HS-27A (cell line): ENCODE measurements around the gene FAM131C.
"Not testable (repeated sequence)": the region's sequence is repeated elsewhere in the genome, so short reads cannot be mapped to it uniquely, and the experiment has no call there.

Experiments used
- DNase-seq: peaks from one replicate; pipeline ENCODE4 v3.0.0-alpha.2; 2012; ENCODE audit warnings: low read depth, missing footprints

FAM131C gene

DNA sequence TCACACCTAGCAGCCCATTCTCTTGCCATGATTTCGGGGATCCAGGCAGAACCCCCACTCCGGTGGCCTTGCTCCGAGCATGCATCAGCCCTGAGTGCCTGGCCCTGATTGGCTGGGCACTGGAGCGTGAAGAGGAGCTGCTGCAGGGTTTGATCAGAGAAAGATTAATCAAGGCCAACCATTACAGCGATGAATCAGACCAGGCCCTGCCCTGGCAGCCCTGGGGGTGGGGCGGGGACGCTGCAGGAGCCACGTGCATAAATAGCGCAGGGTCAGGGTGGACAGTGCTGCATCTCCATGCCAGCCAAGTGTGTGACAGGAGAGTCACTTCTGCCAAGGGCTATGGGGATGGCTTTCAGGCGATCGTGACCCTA is 3.4 kb upstream of the FAM131C start:
- no peak for DNase-seq

- DNase-seq: peak; percentile 83
Measured at GRCh38 chr1:16076031-16076864, 2.8 kb upstream of the FAM131C start.

- DNase-seq: no peak
Measured at GRCh38 chr1:16075337-16076030, 2.0 kb upstream of the FAM131C start.

- DNase-seq: no peak
Measured at GRCh38 chr1:16074217-16074616, 766 bp upstream of the FAM131C start.

DNA sequence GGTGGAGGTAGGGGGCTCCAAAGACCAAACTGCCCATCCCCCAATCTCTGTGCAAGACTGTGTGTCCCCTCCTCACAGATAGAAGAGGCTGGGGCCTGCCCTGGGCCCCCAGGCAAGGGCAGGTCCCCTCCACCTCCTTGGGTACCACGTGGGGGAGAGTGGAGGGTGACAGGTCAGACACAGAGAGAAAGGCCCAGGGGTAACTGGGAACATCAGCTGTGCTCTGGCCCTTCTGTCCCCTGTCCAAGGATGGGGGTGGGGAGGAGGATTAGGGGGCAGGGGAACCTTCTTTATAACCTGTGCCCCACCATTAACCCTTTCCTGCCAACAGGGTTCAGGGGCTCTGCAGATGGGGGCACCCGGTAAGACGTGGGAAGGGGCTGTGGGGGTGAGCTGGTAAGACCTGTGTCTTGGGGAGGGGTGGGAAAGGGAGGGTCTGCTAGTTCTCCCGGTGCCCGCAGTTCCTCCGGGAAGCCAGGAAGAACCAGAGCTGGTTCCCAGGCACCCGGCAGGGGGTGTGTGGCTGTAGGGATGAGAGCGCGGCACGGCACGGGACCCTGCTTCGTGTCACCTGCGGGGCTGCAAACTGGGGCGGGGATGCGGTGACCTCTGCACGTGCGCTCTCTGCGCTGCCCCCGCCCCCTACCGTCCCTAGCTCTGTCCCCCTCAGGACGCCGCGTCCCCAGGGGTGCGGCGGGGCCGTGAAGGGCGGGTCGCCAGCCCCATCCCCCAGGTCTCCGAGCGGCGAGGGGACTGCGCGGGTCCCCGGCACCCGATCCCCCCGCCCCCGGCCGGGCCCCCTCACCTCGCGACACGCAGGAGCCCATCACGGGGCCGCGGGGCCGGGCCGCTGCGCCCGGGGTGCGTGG is 601 bp downstream of the FAM131C start:
- DNase-seq: no peak

GRCh38 chr1:16072095-16072494 is 1.4 kb downstream of the FAM131C start:
- no peak for DNase-seq

GRCh38 chr1:16071614-16072013 is 1.8 kb downstream of the FAM131C start:
- DNase-seq: no peak

- no peak for DNase-seq
Measured at GRCh38 chr1:16070640-16071355, 2.7 kb downstream of the FAM131C start.

DNA sequence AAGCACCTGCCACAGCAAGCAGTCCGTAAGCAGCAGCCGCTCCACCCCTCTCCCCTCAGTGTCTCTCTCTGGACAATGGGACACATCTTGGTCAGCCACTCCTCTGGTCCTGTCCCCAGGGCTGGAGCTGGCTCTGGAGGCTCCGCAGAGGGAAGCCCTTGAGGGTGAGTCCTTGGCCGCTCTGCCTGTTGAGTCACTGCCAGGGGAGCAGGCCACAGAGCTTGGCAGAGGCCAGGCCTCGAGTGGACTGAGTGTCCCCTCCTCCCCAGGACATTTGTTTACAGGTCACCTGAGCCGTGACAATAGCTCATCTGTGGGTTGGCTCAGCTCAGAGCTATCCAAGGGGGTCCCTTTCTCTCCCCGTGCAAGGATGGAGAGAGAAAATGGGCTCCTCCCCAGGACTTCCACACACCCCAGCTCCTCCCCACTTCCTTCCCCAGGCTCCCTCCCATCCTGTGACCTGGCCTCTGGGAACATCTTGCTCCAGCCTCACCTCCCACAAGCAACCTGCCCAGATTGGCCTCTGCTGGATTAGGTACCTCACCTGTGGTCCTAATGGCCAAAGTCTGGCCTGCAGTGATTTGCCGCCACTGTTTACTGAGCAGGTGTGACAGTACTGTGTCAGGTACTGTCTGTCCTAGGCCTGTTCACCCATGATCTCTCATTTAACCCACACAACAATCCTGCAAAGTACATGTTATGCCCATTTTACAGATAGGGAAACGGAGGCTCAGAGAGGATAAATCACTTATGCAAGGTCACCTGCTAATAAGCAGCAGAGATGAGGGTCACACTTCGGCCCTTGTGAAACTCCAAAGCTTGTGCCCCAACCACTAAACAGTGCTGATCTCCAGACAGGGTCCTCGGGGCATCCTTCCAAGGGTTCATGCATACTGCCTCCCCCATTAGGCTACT is 4.8 kb downstream of the FAM131C start:
- no peak for DNase-seq

- DNase-seq: no peak
Measured at GRCh38 chr1:16067933-16068332, 5.5 kb downstream of the FAM131C start.

GRCh38 chr1:16067127-16067768 is 6.2 kb downstream of the FAM131C start:
- no peak for DNase-seq

GRCh38 chr1:16066245-16066644 is 7.2 kb downstream of the FAM131C start:
- DNase-seq: no peak

- no peak for DNase-seq
Measured at GRCh38 chr1:16065269-16065576, 8.2 kb downstream of the FAM131C start.

- DNase-seq: no peak
Measured at GRCh38 chr1:16064536-16065268, 8.7 kb downstream of the FAM131C start.

GRCh38 chr1:16063921-16064320 is 9.5 kb downstream of the FAM131C start:
- no peak for DNase-seq

DNA sequence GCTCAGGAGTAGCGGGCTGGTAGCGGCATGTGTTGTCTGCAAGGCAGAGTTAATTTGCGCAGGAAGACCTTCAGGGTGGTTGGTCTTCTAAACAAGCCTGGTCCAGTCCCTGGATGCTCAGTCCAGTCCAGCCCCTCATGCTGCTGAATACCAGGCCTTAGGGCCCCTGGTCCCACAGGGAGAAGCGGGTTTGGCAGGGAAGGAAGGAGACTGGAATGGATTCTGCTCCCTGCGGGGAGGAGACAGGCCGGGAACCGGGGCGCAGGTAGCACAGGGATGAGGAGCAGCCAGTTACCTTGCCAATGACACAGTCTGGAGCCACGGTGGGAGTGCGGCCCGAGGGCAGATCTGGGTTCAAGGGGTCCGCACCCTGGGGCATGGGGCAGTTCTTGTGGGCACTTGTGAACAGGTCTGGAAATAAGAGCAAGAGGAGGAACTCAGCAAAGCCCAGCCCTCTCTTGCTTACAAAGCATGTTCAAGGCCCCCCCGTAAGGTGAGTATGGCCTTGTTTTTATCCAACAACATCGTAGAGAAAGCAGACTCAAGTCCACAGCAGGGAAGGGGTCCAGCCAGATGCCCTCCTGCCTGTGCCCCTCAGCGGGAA is 10.1 kb downstream of the FAM131C start:
- no peak for DNase-seq

DNA sequence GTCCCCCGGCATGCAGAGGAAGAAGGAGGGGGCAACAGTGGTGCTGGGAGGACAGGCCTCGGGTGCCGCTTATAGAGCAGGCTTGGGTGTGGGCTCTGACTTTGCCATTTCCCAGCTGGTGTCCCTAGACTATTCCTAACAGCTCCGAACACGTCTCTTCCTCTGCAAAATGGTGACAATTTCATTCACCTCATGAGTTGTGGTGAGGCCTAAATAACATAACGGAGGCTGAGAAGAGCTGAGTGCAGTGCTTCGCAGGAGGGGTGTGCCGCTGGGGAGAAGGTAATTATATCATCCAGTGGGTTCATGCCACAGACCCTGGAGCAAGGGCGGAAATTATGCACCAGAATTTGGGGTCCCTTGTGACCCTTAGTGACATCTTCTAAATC is 10.8 kb downstream of the FAM131C start:
- DNase-seq: not testable (repeated sequence)

GRCh38 chr1:16061989-16062686 is 11.3 kb downstream of the FAM131C start:
- not testable (repeated sequence) for DNase-seq

GRCh38 chr1:16061266-16061665 is 12.2 kb downstream of the FAM131C start:
- DNase-seq: no peak
